Measurements from ENCODE around the gene MAML3.

Gene MAML3

GRCh38 chr4:139823746-139824145, 330.2 kb downstream of the MAML3 start:
- no peak overlapping the region for H3K4me3 ChIP-seq (ENCODE audit: low read depth, low read length)
- TF ChIP-seq CTCF (IDR thresholded peaks at IDR 0.05; ENCODE audit: insufficient read depth, low read length, missing control alignments): no peak
- POLR2A ChIA-PET: no interaction called here
- no peak for DNase-seq (ENCODE audit: low read depth, low spot score)
- CTCF ChIA-PET: no interaction called here

- POLR2A ChIA-PET: no interaction called here
- CTCF ChIA-PET: no interaction called here
- no peak overlapping the region for H3K4me3 ChIP-seq (ENCODE audit: low read depth, low read length)
- no peak for DNase-seq (ENCODE audit: low read depth, low spot score)
- TF ChIP-seq CTCF (IDR thresholded peaks at IDR 0.05; ENCODE audit: insufficient read depth, low read length, missing control alignments): no peak
Observed at GRCh38 chr4:139823345-139823744, 330.6 kb downstream of the MAML3 start.

GRCh38 chr4:139822391-139822790, 331.6 kb downstream of the MAML3 start:
- ChIA-PET CTCF (interaction anchor here (1.3 kb wide), 1 partner anchor 18 kb away, joined by 4 read pairs; no protein-coding TSS in a partner anchor), POLR2A (no interaction called here)
- no peak overlapping the region for H3K4me3 ChIP-seq (ENCODE audit: low read depth, low read length)
- DNase-seq (ENCODE audit: low read depth, low spot score): no peak
- TF ChIP-seq CTCF (IDR thresholded peaks at IDR 0.05; ENCODE audit: insufficient read depth, low read length, missing control alignments): no peak

GRCh38 chr4:139819082-139819481, 334.9 kb downstream of the MAML3 start:
- DNase-seq (ENCODE audit: low read depth, low spot score): no peak

GRCh38 chr4:139817657-139818452, 336.1 kb downstream of the MAML3 start:
- H3K4me3 ChIP-seq (ENCODE audit: low read depth, low read length): no peak overlapping the region
- ChIA-PET POLR2A (no interaction called here), CTCF (no interaction called here)
- no peak for TF ChIP-seq CTCF (IDR thresholded peaks at IDR 0.05; ENCODE audit: insufficient read depth, low read length, missing control alignments)
- no peak for DNase-seq (ENCODE audit: low read depth, low spot score)

More at GRCh38 chr4:139819082-139819481, 334.9 kb downstream of the MAML3 start:
- POLR2A ChIA-PET: no interaction called here
- CTCF ChIA-PET: interaction anchor here (1.2 kb wide), 1 partner anchor 233 kb away, joined by 4 read pairs; no protein-coding TSS in a partner anchor
- no peak overlapping the region for H3K4me3 ChIP-seq (ENCODE audit: low read depth, low read length)
- TF ChIP-seq CTCF (IDR thresholded peaks at IDR 0.05; ENCODE audit: insufficient read depth, low read length, missing control alignments): no peak

- ChIA-PET POLR2A (no interaction called here), CTCF (no interaction called here)
- no peak overlapping the region for H3K4me3 ChIP-seq (ENCODE audit: low read depth, low read length)
- no peak for DNase-seq (ENCODE audit: low read depth, low spot score)
- TF ChIP-seq CTCF (IDR thresholded peaks at IDR 0.05; ENCODE audit: insufficient read depth, low read length, missing control alignments): no peak
Observed at GRCh38 chr4:139816856-139817255, 337.1 kb downstream of the MAML3 start.

Data from AG04449 (cell line).